NK-92 (cell line): ENCODE data around the gene CRACR2A.

ENCODE experiments used
- DNase-seq: peaks from one replicate; lab custom pipeline; 2025; ENCODE audit not compliant: unreplicated experiment; lab: John Stamatoyannopoulos, UW

Gene CRACR2A

DNA sequence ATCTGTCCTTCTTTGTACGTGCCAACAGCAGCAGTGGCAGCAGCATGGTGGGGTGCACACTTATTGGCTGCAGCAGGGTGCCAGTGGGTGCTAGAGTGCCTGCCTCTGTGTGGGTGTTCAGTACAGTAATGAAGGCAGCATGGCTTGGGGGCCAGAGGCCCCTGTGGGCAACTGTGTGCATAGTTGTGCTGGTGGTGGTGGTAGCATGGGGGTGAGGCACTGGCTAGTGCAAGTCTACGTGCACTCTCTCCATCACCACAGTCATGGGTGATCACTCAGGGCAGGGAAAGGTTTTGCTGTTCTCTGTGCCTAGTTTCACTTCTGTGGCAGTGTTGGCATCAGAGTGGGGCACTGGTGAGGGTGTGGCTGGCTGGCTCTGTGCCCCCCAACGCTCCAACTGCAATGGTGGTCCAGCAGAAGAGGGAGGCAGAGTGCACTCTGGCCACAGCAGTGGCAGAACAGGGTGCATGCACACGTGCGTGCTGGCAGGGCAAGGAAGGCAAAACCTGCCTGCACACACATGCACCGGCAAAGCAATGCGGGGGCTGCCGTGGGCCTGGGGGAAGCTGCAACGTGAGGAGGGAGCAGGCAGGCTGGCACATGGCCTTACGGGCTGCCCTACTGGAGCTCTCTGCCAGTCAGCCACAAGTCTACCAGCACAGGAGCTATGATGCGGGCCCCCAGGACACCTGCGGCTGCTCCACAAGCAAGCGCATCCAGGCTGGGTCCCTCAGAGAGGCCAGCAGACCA, 60.1 kb downstream of the CRACR2A start:
- no peak for DNase-seq

DNA sequence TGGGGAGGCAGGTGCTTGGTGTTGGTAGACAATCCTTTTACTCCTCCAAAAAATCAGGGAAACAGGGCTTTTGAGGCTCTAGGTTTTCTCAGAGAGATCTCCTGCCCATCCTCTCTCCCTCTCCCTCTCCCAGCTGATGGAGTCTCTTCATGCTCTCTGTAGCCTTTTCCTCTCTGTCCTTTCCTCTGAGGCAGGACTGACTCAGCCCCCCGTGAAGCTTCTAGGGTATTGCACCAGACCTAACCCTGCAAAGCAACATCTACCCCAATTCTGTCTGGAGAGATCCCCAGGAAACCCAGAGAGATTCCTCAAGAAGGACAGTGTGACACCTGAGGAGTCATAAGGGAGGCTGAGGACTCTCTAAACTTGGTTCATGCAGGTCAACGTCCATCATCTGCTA, 66.4 kb downstream of the CRACR2A start:
- DNase-seq: no peak

DNA sequence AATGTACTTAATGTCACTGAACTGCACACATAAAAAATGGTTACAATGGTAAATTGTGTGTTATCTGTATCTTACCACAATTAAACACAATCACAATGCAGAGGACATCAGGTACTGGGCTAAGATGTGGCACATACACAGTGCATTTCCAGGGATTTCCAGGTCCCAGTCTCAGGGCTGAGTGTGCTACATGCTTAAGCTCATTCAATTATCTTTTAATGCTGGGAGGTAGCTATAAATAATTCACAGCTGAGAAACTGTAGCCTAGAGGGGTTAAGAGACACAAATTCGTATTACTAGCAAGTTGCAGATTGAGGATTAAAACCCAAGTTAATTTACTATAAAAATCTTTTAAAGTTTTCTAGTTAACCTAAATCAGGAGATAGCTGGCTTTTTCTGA, 67.1 kb downstream of the CRACR2A start:
- DNase-seq: no peak

- no peak for DNase-seq
These were observed 68.4 kb downstream of the CRACR2A start for GRCh38 chr12:3684449-3685051.

- DNase-seq: no peak
These were observed 69.2 kb downstream of the CRACR2A start for GRCh38 chr12:3683670-3684069.

- no peak for DNase-seq
These were observed 71.3 kb downstream of the CRACR2A start for GRCh38 chr12:3681595-3682061.

- no peak for DNase-seq
These were observed 71.9 kb downstream of the CRACR2A start for GRCh38 chr12:3680919-3681594.

DNA sequence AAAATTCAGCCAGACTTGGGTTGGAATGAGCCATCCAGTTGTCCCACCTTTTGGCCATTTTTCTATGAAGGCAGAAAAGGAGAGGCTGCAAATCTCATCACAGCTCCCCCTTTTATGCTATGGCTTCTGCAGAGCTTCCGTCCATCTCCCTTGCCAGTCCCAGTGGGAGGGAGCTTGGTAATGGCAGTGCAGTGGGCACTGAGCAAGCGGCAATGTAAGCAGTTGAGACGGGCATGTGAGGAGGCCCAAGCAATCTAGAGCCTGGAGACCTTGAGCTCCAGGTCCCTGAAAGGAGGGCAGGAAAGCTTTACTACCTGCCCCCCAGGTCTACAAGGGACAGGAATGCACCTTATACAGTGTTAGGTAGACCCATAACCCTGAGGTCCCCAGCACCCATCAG, 73.1 kb downstream of the CRACR2A start:
- no peak for DNase-seq

DNA sequence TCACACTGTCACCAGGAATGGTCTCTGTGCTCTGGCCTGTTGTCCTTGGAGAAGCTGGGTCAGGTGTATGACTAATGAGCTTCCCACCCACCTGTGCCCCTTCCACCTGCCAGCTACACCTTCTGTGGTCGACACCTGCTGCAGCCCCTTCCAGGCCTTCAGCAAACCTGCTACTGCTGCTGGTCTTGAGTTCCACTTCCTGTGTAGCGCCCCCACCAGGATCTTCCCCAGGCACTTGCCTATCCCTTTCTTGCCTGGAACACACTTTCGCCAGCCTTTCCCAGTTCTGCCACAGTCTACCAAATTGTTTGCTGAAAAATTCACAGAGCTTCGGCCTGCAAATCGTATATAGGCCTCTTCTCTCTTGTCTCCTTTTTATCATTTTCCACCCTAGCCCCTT, 75.3 kb downstream of the CRACR2A start:
- no peak for DNase-seq

GRCh38 chr12:3673981-3674708, 78.8 kb downstream of the CRACR2A start:
- no peak for DNase-seq

DNA sequence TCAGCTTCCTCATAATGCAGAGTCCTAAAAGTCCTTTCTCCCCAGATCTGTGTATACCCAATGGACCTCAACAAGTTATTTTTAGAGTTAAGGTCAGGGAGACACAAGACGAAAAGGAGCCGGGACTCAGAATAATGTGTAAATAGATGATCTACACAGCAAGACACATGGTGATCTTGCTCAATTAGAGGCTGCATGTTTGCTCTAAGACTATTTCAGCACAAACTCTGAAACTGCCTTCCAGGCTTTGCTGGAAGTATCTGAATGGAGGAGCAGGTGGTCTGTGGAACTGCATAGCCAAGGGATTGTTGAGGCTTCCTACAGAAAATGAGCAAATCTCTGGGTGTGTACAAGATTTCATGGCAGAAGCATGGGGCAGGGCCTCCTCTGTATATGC, 80.8 kb downstream of the CRACR2A start:
- DNase-seq: no peak

GRCh38 chr12:3671330-3672112, 81.4 kb downstream of the CRACR2A start:
- DNase-seq: no peak

GRCh38 chr12:3670083-3670620, 82.8 kb downstream of the CRACR2A start:
- DNase-seq: no peak

DNA sequence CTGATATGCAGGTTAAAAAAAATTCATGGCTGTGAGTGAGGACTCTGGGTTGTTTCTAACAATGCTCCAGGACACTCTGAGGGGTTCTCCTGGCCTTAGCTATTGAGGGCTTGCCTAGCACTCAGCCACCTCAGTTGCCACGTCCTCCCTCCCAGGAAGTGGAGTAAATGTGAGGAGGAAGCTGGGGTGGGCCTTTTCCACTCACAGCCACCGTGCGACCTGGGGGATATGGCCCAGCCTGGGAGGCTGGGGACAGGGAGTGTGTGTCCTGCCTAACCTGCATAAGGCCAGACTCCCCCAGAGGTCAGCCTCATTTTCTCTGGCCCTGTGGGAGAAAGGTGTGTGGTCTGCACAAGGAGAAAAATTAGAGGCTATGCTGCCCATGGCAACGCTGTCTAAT, 83.3 kb downstream of the CRACR2A start:
- no peak for DNase-seq

GRCh38 chr12:3668479-3669165, 84.3 kb downstream of the CRACR2A start:
- DNase-seq: no peak

GRCh38 chr12:3667485-3667884, 85.4 kb downstream of the CRACR2A start:
- DNase-seq: no peak

GRCh38 chr12:3666441-3666840, 86.5 kb downstream of the CRACR2A start:
- DNase-seq: no peak

DNA sequence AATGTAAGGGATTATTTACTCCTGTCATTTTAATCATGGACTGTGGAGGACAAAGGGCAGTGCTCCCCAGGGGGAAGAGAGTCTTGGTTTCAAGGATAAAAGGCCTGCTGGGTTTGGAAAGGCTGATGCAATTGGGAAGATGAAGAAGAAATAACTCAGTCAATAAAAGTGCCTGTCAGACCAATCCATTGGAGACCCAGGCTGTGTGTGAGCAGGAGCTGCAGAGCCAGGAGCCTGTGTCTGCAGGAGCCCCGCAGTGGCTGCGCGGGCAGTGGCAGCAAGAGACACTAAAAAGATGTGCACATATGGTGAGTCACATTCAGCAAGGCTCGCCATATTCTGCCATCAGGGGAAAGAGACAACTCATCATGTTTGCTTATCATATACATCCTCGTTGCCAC, 90.4 kb downstream of the CRACR2A start:
- DNase-seq: no peak

- DNase-seq: no peak
These were observed 91.9 kb downstream of the CRACR2A start for GRCh38 chr12:3661028-3661427.
